A673 (cell line): ENCODE measurements around the gene WNK2. TPM values are rescaled to one million over a fixed set of nuclear protein-coding genes. Genes with fewer than 3 reads are reported as not detected.
"Not testable (repeated sequence)": the region's sequence is repeated elsewhere in the genome, so short reads cannot be mapped to it uniquely, and the experiment has no call there.

ENCODE experiments used
- BruUV-seq: library from RNA; stranded (reverse); fragments of 400-500 nt; replicated peaks from 2 replicates; lab custom pipeline; 2021; lab: Mats Ljungman, UMichigan
- CTCF ChIA-PET: fragments of 300-600 bp; sonication (Branson Sonifier 250); formaldehyde crosslinking; loops from one replicate; lab custom pipeline; 2022; ENCODE audit warnings: antibody characterized with exemption; lab: Charles Lee
- POLR2A ChIA-PET: fragments of 300-600 bp; sonication (Branson Sonifier 250); formaldehyde crosslinking; loops from one replicate; lab custom pipeline; 2022; ENCODE audit warnings: antibody characterized with exemption; ENCODE audit not compliant: low non-redundant PET; lab: Charles Lee
- DNase-seq: peaks from one replicate; pipeline ENCODE4 v3.0.0-alpha.2; 2015; ENCODE audit warnings: low spot score
- H3K27ac ChIP-seq: fragments of 200-600 bp; sonication (generic); 2 replicates; pipeline ENCODE4 v1.5.1; 2016; ENCODE audit warnings: mixed run types, low read depth, mild to moderate bottlenecking, mixed read lengths, antibody characterized with exemption, low read length; ENCODE audit not compliant: poor library complexity, severe bottlenecking
- H3K27me3 ChIP-seq: fragments of 200-600 bp; sonication (generic); replicated peaks from 2 replicates; pipeline ENCODE4 v1.6.1; 2017; ENCODE audit warnings: mixed run types, low read depth, mild to moderate bottlenecking, mixed read lengths, antibody characterized with exemption, low read length; ENCODE audit not compliant: insufficient read depth, poor library complexity
- H3K36me3 ChIP-seq: fragments of 200-600 bp; sonication (generic); 2 replicates; pipeline ENCODE4 v1.6.1; 2016; ENCODE audit warnings: mixed run types, mild to moderate bottlenecking, mixed read lengths, antibody characterized with exemption, low read length; ENCODE audit not compliant: insufficient read depth, poor library complexity, severe bottlenecking
- H3K4me1 ChIP-seq: fragments of 200-600 bp; sonication (generic); 2 replicates; pipeline ENCODE4 v1.6.1; 2017; ENCODE audit warnings: mixed run types, mild to moderate bottlenecking, mixed read lengths, antibody characterized with exemption, low read length; ENCODE audit not compliant: insufficient read depth, poor library complexity, severe bottlenecking
- H3K4me3 ChIP-seq: fragments of 200-600 bp; sonication (generic); 2 replicates; pipeline ENCODE4 v1.5.1; 2016; ENCODE audit warnings: low read depth, mixed run types, mild to moderate bottlenecking, mixed read lengths, low read length; ENCODE audit not compliant: poor library complexity, severe bottlenecking
- H3K9me3 ChIP-seq: fragments of 200-600 bp; sonication (generic); 2 replicates; pipeline ENCODE4 v1.6.1; 2016; ENCODE audit warnings: mixed run types, low read depth, mild to moderate bottlenecking, mixed read lengths, antibody characterized with exemption, low read length; ENCODE audit not compliant: poor library complexity, severe bottlenecking
- CTCF ChIP-seq: fragments of 300-800, 200-600 bp; sonication (generic); conservative IDR thresholded peaks from 2 replicates; pipeline ENCODE4 v1.5.1; 2017; ENCODE audit warnings: low read depth, mild to moderate bottlenecking, antibody characterized with exemption, low read length, moderate library complexity, mixed read lengths
- EZH2 ChIP-seq: fragments of 200-600 bp; sonication (generic); IDR thresholded peaks from 2 replicates; pipeline ENCODE4 v1.6.1; 2017; ENCODE audit warnings: borderline replicate concordance, low read depth, mild to moderate bottlenecking, mixed read lengths, antibody characterized with exemption, low read length; ENCODE audit not compliant: poor library complexity, severe bottlenecking
- intact Hi-C: fragments of 100-400 bp; cut with micrococcal nuclease; formaldehyde crosslinking; loops from one replicate; pipeline ENCODE4 v1.10.0; 2022; ENCODE audit not compliant: unreplicated experiment
- total RNA-seq: library from RNA; stranded (reverse); gene quantifications from 2 replicates; pipeline ENCODE4 v1.2.3, GENCODE V29; 2021

WNK2 gene
- total RNA-seq, 1 experiment from 2014 or later = 9.6 TPM

- Histone ChIP-seq H3K36me3 (no peaks in the 10 kb centered on the region), H3K27ac (no peak overlapping the region), H3K27me3 (no peaks in the 10 kb centered on the region), H3K9me3 (no peaks in the 10 kb centered on the region), H3K4me3 (no peak overlapping the region), H3K4me1 (no peaks in the 10 kb centered on the region)
- intact Hi-C loops = no loop called here
- ChIA-PET CTCF (no interaction called here), POLR2A (no interaction called here)
- TF ChIP-seq CTCF (no peak), EZH2 (no peak)
- no TSS peak for BruUV-seq
- no peak for DNase-seq
These were observed 145.8 kb downstream of the WNK2 start for GRCh38 chr9:93329629-93330280.

- H3K9me3 ChIP-seq = no peaks in the 10 kb centered on the region
- BruUV-seq = no TSS peak
- no peak overlapping the region for H3K27ac ChIP-seq
- H3K4me3 ChIP-seq = no peak overlapping the region
- no peaks in the 10 kb centered on the region for H3K27me3 ChIP-seq
- ChIA-PET POLR2A (no interaction called here), CTCF (no interaction called here)
- no peak for DNase-seq
- intact Hi-C loops = no loop called here
- H3K36me3 ChIP-seq = no peaks in the 10 kb centered on the region
- TF ChIP-seq EZH2 = no peak
- TF ChIP-seq CTCF = no peak
- H3K4me1 ChIP-seq = no peaks in the 10 kb centered on the region
These were observed 148.4 kb downstream of the WNK2 start for GRCh38 chr9:93332317-93332716.

GRCh38 chr9:93336720-93337119, 152.8 kb downstream of the WNK2 start:
- POLR2A ChIA-PET = no interaction called here
- H3K4me3 ChIP-seq = no peak overlapping the region
- no peak for DNase-seq
- no peaks in the 10 kb centered on the region for H3K4me1 ChIP-seq
- BruUV-seq = no TSS peak
- no peak overlapping the region for H3K27ac ChIP-seq
- no peaks in the 10 kb centered on the region for H3K27me3 ChIP-seq
- intact Hi-C loops = no loop called here
- H3K9me3 ChIP-seq = peaks cover 9% of the 10 kb centered on the region
- no peak for TF ChIP-seq EZH2
- TF ChIP-seq CTCF = no peak
- CTCF ChIA-PET = no interaction called here
- H3K36me3 ChIP-seq = no peaks in the 10 kb centered on the region

GRCh38 chr9:93338196-93338595, 154.3 kb downstream of the WNK2 start:
- H3K27ac ChIP-seq, H3K36me3 ChIP-seq, H3K4me3 ChIP-seq, H3K27me3 ChIP-seq, intact Hi-C loops, BruUV-seq, CTCF ChIA-PET, POLR2A ChIA-PET, DNase-seq, H3K4me1 ChIP-seq, H3K9me3 ChIP-seq: not testable (repeated sequence)
